ENCODE measurements around the gene CPNE7.
"Not testable (repeated sequence)": the region's sequence is repeated elsewhere in the genome, so short reads cannot be mapped to it uniquely, and the experiment has no call there.

CPNE7 gene

GRCh38 chr16:89586218-89586617 is 10.7 kb downstream of the CPNE7 start:
- DNase-seq (ENCODE audit: low read depth) = no peak
- TF ChIP-seq CTCF (conservative IDR thresholded peaks at IDR 0.05; ENCODE audit: low read length) = no peak
- H3K4me3 ChIP-seq (ENCODE audit: low read length) = no peak overlapping the region

- H3K4me3 ChIP-seq (ENCODE audit: low read length) = no peak overlapping the region
- no peak for DNase-seq (ENCODE audit: low read depth)
- TF ChIP-seq CTCF (conservative IDR thresholded peaks at IDR 0.05; ENCODE audit: low read length) = no peak
Measured at GRCh38 chr16:89586853-89587252, 11.3 kb downstream of the CPNE7 start.

GRCh38 chr16:89587676-89588075 is 12.1 kb downstream of the CPNE7 start:
- H3K4me3 ChIP-seq (ENCODE audit: low read length); DNase-seq (ENCODE audit: low read depth): not testable (repeated sequence)

GRCh38 chr16:89588413-89589109 is 13.0 kb downstream of the CPNE7 start:
- no peak for DNase-seq (ENCODE audit: low read depth)
- TF ChIP-seq CTCF (conservative IDR thresholded peaks at IDR 0.05; ENCODE audit: low read length) = no peak
- no peak overlapping the region for H3K4me3 ChIP-seq (ENCODE audit: low read length)

GRCh38 chr16:89589241-89589926 is 13.8 kb downstream of the CPNE7 start:
- DNase-seq (ENCODE audit: low read depth) = no peak
- no peak for TF ChIP-seq CTCF (conservative IDR thresholded peaks at IDR 0.05; ENCODE audit: low read length)
- H3K4me3 ChIP-seq (ENCODE audit: low read length) = no peak overlapping the region

- no peak overlapping the region for H3K4me3 ChIP-seq (ENCODE audit: low read length)
- DNase-seq (ENCODE audit: low read depth) = no peak
- TF ChIP-seq CTCF (conservative IDR thresholded peaks at IDR 0.05; ENCODE audit: low read length) = no peak
Measured at GRCh38 chr16:89593841-89594240, 18.3 kb downstream of the CPNE7 start.

- no peak for TF ChIP-seq CTCF (conservative IDR thresholded peaks at IDR 0.05; ENCODE audit: low read length)
- DNase-seq (ENCODE audit: low read depth) = no peak
- H3K4me3 ChIP-seq (ENCODE audit: low read length) = no peak overlapping the region
Measured at GRCh38 chr16:89595330-89596060, 19.9 kb downstream of the CPNE7 start.
